Measurements from ENCODE around the gene TMBIM6. TPM values are rescaled to one million over a fixed set of nuclear protein-coding genes. Genes with fewer than 3 reads are reported as not detected.

TMBIM6 gene
- total RNA-seq, 1 experiment from 2014 or later = 525 TPM

GRCh38 chr12:49763006-49763591 lies 21.7 kb downstream of the TMBIM6 start:
- no peaks in the 10 kb centered on the region for H3K9me3 ChIP-seq (ENCODE audit: control insufficient read depth, insufficient read depth, low read depth, low read length)
- intact Hi-C loops (cut with micrococcal nuclease; ENCODE audit: unreplicated experiment) (no loop called here), in situ Hi-C loops (cut with HindIII; ENCODE audit: low pct_unique_long_range_greater_than_20kb, low sequenced_read_pairs) (no loop called here)
- no peaks in the 10 kb centered on the region for H3K4me1 ChIP-seq (ENCODE audit: control insufficient read depth, insufficient read depth, low read length)
- no peak for DNase-seq (ENCODE audit: low read depth, low spot score)
- ChIA-PET POLR2A (no interaction called here), CTCF (interaction anchor here (1.1 kb wide), 2 partner anchors 14 to 251 kb away, joined by 3 to 5 read pairs; no protein-coding TSS in a partner anchor)
- TF ChIP-seq CTCF (IDR thresholded peaks at IDR 0.05) (peak; percentile 90), SIN3A (IDR thresholded peaks at IDR 0.05; ENCODE audit: borderline replicate concordance, insufficient read depth, low read depth, low read length) (no peak)
- H3K4me3 ChIP-seq (ENCODE audit: low read depth in 2 of 2, low read length in 2 of 2) = no peak overlapping the region
- no peaks in the 10 kb centered on the region for H3K27me3 ChIP-seq (ENCODE audit: control insufficient read depth, insufficient read depth, low read length)
- peaks cover 33% of the 10 kb centered on the region for H3K36me3 ChIP-seq (ENCODE audit: control insufficient read depth, insufficient read depth, low read length)
- BruUV-seq (replicated peaks) = no TSS peak
- peak; percentile 58; the same call in 1 of the 2 replicates for ATAC-seq
- H3K27ac ChIP-seq (ENCODE audit: low read length) = no peak overlapping the region

GRCh38 chr12:49764126-49764525 lies 22.8 kb downstream of the TMBIM6 start:
- CTCF ChIA-PET = interaction anchor here (0.8 to 1.1 kb wide), 2 partner anchors 13 to 75 kb away, joined by 3 to 5 read pairs; no protein-coding TSS in a partner anchor
- Histone ChIP-seq H3K4me3 (ENCODE audit: low read depth in 2 of 2, low read length in 2 of 2) (no peak overlapping the region), H3K4me1 (ENCODE audit: control insufficient read depth, insufficient read depth, low read length) (no peaks in the 10 kb centered on the region), H3K9me3 (ENCODE audit: control insufficient read depth, insufficient read depth, low read depth, low read length) (no peaks in the 10 kb centered on the region), H3K27ac (ENCODE audit: low read length) (no peak overlapping the region), H3K36me3 (ENCODE audit: control insufficient read depth, insufficient read depth, low read length) (peaks cover 24% of the 10 kb centered on the region), H3K27me3 (ENCODE audit: control insufficient read depth, insufficient read depth, low read length) (no peaks in the 10 kb centered on the region)
- intact Hi-C loops (cut with micrococcal nuclease; ENCODE audit: unreplicated experiment) (no loop called here), in situ Hi-C loops (cut with HindIII; ENCODE audit: low pct_unique_long_range_greater_than_20kb, low sequenced_read_pairs) (no loop called here)
- no TSS peak for BruUV-seq (replicated peaks)
- TF ChIP-seq TCF7L2 (IDR thresholded peaks at IDR 0.05; ENCODE audit: low read depth, low read length) = no peak
- no peak for TF ChIP-seq SIN3A (IDR thresholded peaks at IDR 0.05; ENCODE audit: borderline replicate concordance, insufficient read depth, low read depth, low read length)
- no peak for TF ChIP-seq REST (IDR thresholded peaks at IDR 0.05; ENCODE audit: insufficient read depth in 1 of 2, low read depth in 2 of 2, low read length in 1 of 2)
- ATAC-seq (no peak), DNase-seq (ENCODE audit: low read depth, low spot score) (no peak)
- POLR2A ChIA-PET = interaction anchor here (1.0 to 1.1 kb wide), 2 partner anchors 22 to 23 kb away, joined by 3 read pairs; no protein-coding TSS in a partner anchor

- ChIA-PET CTCF (no interaction called here), POLR2A (no interaction called here)
- Histone ChIP-seq H3K9me3 (ENCODE audit: control insufficient read depth, insufficient read depth, low read depth, low read length) (no peaks in the 10 kb centered on the region), H3K4me1 (ENCODE audit: control insufficient read depth, insufficient read depth, low read length) (no peaks in the 10 kb centered on the region), H3K36me3 (ENCODE audit: control insufficient read depth, insufficient read depth, low read length) (peaks cover 21% of the 10 kb centered on the region), H3K27me3 (ENCODE audit: control insufficient read depth, insufficient read depth, low read length) (no peaks in the 10 kb centered on the region), H3K4me3 (ENCODE audit: low read depth in 2 of 2, low read length in 2 of 2) (no peak overlapping the region), H3K27ac (ENCODE audit: low read length) (no peak overlapping the region)
- no peak for TF ChIP-seq SIN3A (IDR thresholded peaks at IDR 0.05; ENCODE audit: borderline replicate concordance, insufficient read depth, low read depth, low read length)
- intact Hi-C loops (cut with micrococcal nuclease; ENCODE audit: unreplicated experiment) (no loop called here), in situ Hi-C loops (cut with HindIII; ENCODE audit: low pct_unique_long_range_greater_than_20kb, low sequenced_read_pairs) (no loop called here)
- no peak for DNase-seq (ENCODE audit: low read depth, low spot score)
- ATAC-seq = no peak
- BruUV-seq (replicated peaks) = no TSS peak
Observed at GRCh38 chr12:49766115-49766455, 24.7 kb downstream of the TMBIM6 start.
